ENCODE data around the gene C1GALT1. TPM values are rescaled to one million over a fixed set of nuclear protein-coding genes. Genes with fewer than 3 reads are reported as not detected.

C1GALT1 gene
- total RNA-seq, 1 experiment from 2014 or later = 54.5 TPM

- no peak for ATAC-seq
- peaks cover 2% of the 10 kb centered on the region; the same call in 1 of the 2 replicates for H3K27me3 ChIP-seq (ENCODE audit: control insufficient read depth, insufficient read depth, low read length)
- intact Hi-C loops (cut with micrococcal nuclease; ENCODE audit: unreplicated experiment) (no loop called here), in situ Hi-C loops (cut with HindIII; ENCODE audit: low pct_unique_long_range_greater_than_20kb, low sequenced_read_pairs) (no loop called here)
- POLR2A ChIA-PET = no interaction called here
- H3K9me3 ChIP-seq (ENCODE audit: control insufficient read depth, insufficient read depth, low read depth, low read length) = no peaks in the 10 kb centered on the region
- H3K36me3 ChIP-seq (ENCODE audit: control insufficient read depth, insufficient read depth, low read length) = no peaks in the 10 kb centered on the region
- no peak for TF ChIP-seq POLR2AphosphoS5 (IDR thresholded peaks at IDR 0.05; ENCODE audit: low read depth, low read length)
- no peak for TF ChIP-seq REST (IDR thresholded peaks at IDR 0.05; ENCODE audit: insufficient read depth in 1 of 2, low read depth in 2 of 2, low read length in 1 of 2)
- TF ChIP-seq SIN3A (IDR thresholded peaks at IDR 0.05; ENCODE audit: borderline replicate concordance, insufficient read depth, low read depth, low read length) = no peak
- TF ChIP-seq TCF7L2 (IDR thresholded peaks at IDR 0.05; ENCODE audit: low read depth, low read length) = no peak
- no peak for TF ChIP-seq CTCF (IDR thresholded peaks at IDR 0.05)
- BruUV-seq (replicated peaks) = no TSS peak
- no peaks in the 10 kb centered on the region for H3K4me1 ChIP-seq (ENCODE audit: control insufficient read depth, insufficient read depth, low read length)
- DNase-seq (ENCODE audit: low read depth, low spot score) = no peak
- no peak overlapping the region for H3K27ac ChIP-seq (ENCODE audit: low read length)
- H3K4me3 ChIP-seq (ENCODE audit: low read depth in 2 of 2, low read length in 2 of 2) = no peak overlapping the region
- CTCF ChIA-PET = no interaction called here
Measured at GRCh38 chr7:7292085-7292484, 109.7 kb downstream of the C1GALT1 start.

- Histone ChIP-seq H3K27ac (ENCODE audit: low read length) (no peak overlapping the region), H3K4me3 (ENCODE audit: low read depth in 2 of 2, low read length in 2 of 2) (no peak overlapping the region), H3K36me3 (ENCODE audit: control insufficient read depth, insufficient read depth, low read length) (no peaks in the 10 kb centered on the region), H3K9me3 (ENCODE audit: control insufficient read depth, insufficient read depth, low read depth, low read length) (no peaks in the 10 kb centered on the region), H3K27me3 (ENCODE audit: control insufficient read depth, insufficient read depth, low read length) (peaks cover 2% of the 10 kb centered on the region; the same call in 1 of the 2 replicates), H3K4me1 (ENCODE audit: control insufficient read depth, insufficient read depth, low read length) (no peaks in the 10 kb centered on the region)
- POLR2A ChIA-PET = no interaction called here
- intact Hi-C loops (cut with micrococcal nuclease; ENCODE audit: unreplicated experiment) = no loop called here
- DNase-seq (ENCODE audit: low read depth, low spot score) (no peak), ATAC-seq (no peak)
- in situ Hi-C loops (cut with HindIII; ENCODE audit: low pct_unique_long_range_greater_than_20kb, low sequenced_read_pairs) = no loop called here
- CTCF ChIA-PET = no interaction called here
- TF ChIP-seq REST (IDR thresholded peaks at IDR 0.05; ENCODE audit: insufficient read depth in 1 of 2, low read depth in 2 of 2, low read length in 1 of 2) (no peak), SIN3A (IDR thresholded peaks at IDR 0.05; ENCODE audit: borderline replicate concordance, insufficient read depth, low read depth, low read length) (no peak), POLR2AphosphoS5 (IDR thresholded peaks at IDR 0.05; ENCODE audit: low read depth, low read length) (no peak), CTCF (IDR thresholded peaks at IDR 0.05) (no peak), TCF7L2 (IDR thresholded peaks at IDR 0.05; ENCODE audit: low read depth, low read length) (no peak)
- no TSS peak for BruUV-seq (replicated peaks)
Measured at GRCh38 chr7:7292608-7293007, 110.3 kb downstream of the C1GALT1 start.
